Measurements from ENCODE around the gene SLC27A6.

Gene SLC27A6

GRCh38 chr5:129018837-129019236, 53.5 kb downstream of the SLC27A6 start (continued):
- TF ChIP-seq PATZ1 (CRISPR knock-in tag; IDR thresholded peaks at IDR 0.05; ENCODE audit: borderline replicate concordance): no peak

- no peak for ATAC-seq
- TF ChIP-seq ZNF8 (CRISPR knock-in tag; IDR thresholded peaks at IDR 0.05) (no peak), SNAI2 (CRISPR knock-in tag; IDR thresholded peaks at IDR 0.05) (no peak), PPARA (CRISPR knock-in tag; IDR thresholded peaks at IDR 0.05; ENCODE audit: borderline replicate concordance) (no peak), POU6F1 (CRISPR knock-in tag; IDR thresholded peaks at IDR 0.05; ENCODE audit: borderline replicate concordance, low read depth) (no peak), ESRRG (CRISPR knock-in tag; IDR thresholded peaks at IDR 0.05) (no peak), ZFP30 (CRISPR knock-in tag; IDR thresholded peaks at IDR 0.05) (no peak), CSDC2 (CRISPR knock-in tag; IDR thresholded peaks at IDR 0.05) (no peak), GLIS3 (CRISPR knock-in tag; IDR thresholded peaks at IDR 0.05) (no peak), BACH2 (CRISPR knock-in tag; IDR thresholded peaks at IDR 0.05; ENCODE audit: borderline replicate concordance) (no peak), CSRNP3 (CRISPR knock-in tag; IDR thresholded peaks at IDR 0.05) (no peak), ZNF70 (CRISPR knock-in tag; IDR thresholded peaks at IDR 0.05) (no peak), TSHZ2 (CRISPR knock-in tag; IDR thresholded peaks at IDR 0.05) (no peak)
Measured at GRCh38 chr5:129019401-129019908, 54.2 kb downstream of the SLC27A6 start.

GRCh38 chr5:129020683-129021082, 55.4 kb downstream of the SLC27A6 start:
- TF ChIP-seq ZNF70 (CRISPR knock-in tag; IDR thresholded peaks at IDR 0.05) (peak; percentile 84), ZNF8 (CRISPR knock-in tag; IDR thresholded peaks at IDR 0.05) (no peak)
- no peak for ATAC-seq

DNA sequence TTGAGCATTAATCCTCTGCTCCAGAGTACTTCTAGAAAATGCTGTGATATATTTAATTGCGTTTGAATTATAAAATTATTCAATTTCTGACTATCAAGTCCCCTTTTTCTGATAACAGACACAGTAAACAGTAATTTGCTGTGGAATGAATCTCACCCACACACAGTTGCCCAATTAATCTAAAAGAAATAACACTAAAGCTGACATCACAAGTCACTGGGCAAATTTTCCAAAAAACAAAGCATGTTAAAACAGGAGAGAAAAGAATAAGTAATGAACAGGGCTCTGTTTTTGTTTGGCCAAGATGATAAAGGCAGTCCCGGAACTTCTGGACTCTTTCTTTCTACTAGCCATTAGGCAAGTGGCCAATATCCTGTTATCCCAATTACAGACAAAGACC, 56.5 kb downstream of the SLC27A6 start:
- TF ChIP-seq TOX (CRISPR knock-in tag; IDR thresholded peaks at IDR 0.05; ENCODE audit: borderline replicate concordance) (no peak), PPARA (CRISPR knock-in tag; IDR thresholded peaks at IDR 0.05; ENCODE audit: borderline replicate concordance) (no peak)
- no peak for ATAC-seq

DNA sequence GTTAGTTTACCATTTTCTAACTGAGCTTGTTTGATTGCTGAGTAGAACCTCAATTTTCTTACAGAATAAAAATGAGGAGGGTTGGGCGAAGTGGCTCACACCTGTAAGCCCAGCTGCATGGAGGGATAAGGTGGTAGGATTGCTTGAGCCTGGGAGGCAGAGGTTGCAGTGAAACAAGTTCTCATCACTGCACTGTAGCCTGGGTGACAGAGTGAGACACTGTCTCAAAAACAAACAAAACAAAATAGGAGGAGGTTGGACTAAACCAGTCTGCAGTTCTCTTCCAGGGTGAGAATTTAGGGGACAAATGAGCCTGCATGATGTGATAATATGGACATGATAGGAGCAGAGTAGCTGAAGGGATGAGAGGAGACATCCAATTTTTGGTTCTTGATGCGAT, 57.3 kb downstream of the SLC27A6 start:
- ATAC-seq: no peak
- TF ChIP-seq ZNF8 (CRISPR knock-in tag; IDR thresholded peaks at IDR 0.05) (no peak), TCF4 (CRISPR knock-in tag; IDR thresholded peaks at IDR 0.05; ENCODE audit: borderline replicate concordance) (no peak), TSHZ2 (CRISPR knock-in tag; IDR thresholded peaks at IDR 0.05) (no peak), CSRNP3 (CRISPR knock-in tag; IDR thresholded peaks at IDR 0.05) (no peak), ISL1 (CRISPR knock-in tag; IDR thresholded peaks at IDR 0.05) (no peak), ZNF565 (CRISPR knock-in tag; conservative IDR thresholded peaks at IDR 0.05; ENCODE audit: low read depth) (no peak), GLIS3 (CRISPR knock-in tag; IDR thresholded peaks at IDR 0.05) (no peak)
- TF ChIP-seq, protein P1, sequence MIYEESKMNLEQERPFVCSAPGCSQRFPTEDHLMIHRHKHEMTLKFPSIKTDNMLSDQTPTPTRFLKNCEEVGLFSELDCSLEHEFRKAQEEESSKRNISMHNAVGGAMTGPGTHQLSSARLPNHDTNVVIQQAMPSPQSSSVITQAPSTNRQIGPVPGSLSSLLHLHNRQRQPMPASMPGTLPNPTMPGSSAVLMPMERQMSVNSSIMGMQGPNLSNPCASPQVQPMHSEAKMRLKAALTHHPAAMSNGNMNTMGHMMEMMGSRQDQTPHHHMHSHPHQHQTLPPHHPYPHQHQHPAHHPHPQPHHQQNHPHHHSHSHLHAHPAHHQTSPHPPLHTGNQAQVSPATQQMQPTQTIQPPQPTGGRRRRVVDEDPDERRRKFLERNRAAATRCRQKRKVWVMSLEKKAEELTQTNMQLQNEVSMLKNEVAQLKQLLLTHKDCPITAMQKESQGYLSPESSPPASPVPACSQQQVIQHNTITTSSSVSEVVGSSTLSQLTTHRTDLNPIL (CRISPR knock-in tag; IDR thresholded peaks at IDR 0.05; ENCODE audit: low read depth): no peak

Data from SK-N-SH treated with all-trans-retinoic acid at 6 μM for 48 hours (cell line).